GM15510 (cell line): ENCODE data around the gene TMCC2.

Source experiments
- POLR2A ChIP-seq: IDR thresholded peaks from 3 replicates; pipeline ENCODE4 v1.6.1; 2011; ENCODE audit warnings: borderline replicate concordance; ENCODE audit not compliant: insufficient read length; ENCODE audit errors: extremely low read depth

The TMCC2 gene

GRCh38 chr1:205310976-205311704 is 83.4 kb downstream of the TMCC2 start:
- no peak for TF ChIP-seq POLR2A

GRCh38 chr1:205312866-205313562 is 85.3 kb downstream of the TMCC2 start:
- TF ChIP-seq POLR2A, result no peak

GRCh38 chr1:205313563-205314308 is 86.0 kb downstream of the TMCC2 start:
- TF ChIP-seq POLR2A, result no peak

- no peak for TF ChIP-seq POLR2A
Observed at GRCh38 chr1:205315008-205315618, 87.4 kb downstream of the TMCC2 start.

- TF ChIP-seq POLR2A, result no peak
Observed at GRCh38 chr1:205316161-205316566, 88.4 kb downstream of the TMCC2 start.

GRCh38 chr1:205317311-205317917 is 89.7 kb downstream of the TMCC2 start:
- no peak for TF ChIP-seq POLR2A

GRCh38 chr1:205318231-205318991 is 90.7 kb downstream of the TMCC2 start:
- no peak for TF ChIP-seq POLR2A

- no peak for TF ChIP-seq POLR2A
Observed at GRCh38 chr1:205319081-205320018, 91.6 kb downstream of the TMCC2 start.

GRCh38 chr1:205321162-205321958 is 93.6 kb downstream of the TMCC2 start, which contains the start of gene NUAK2:
NUAK2 (minus strand) TSS chr1:205321745; CDS start chr1:205321628, 117 bp downstream.
- TF ChIP-seq POLR2A, result no peak

GRCh38 chr1:205321959-205322283 is 94.2 kb downstream of the TMCC2 start:
- no peak for TF ChIP-seq POLR2A
